GM23338 (cell line): Measurements from ENCODE around the gene PIGN. TPM values are rescaled to one million over a fixed set of nuclear protein-coding genes. Genes with fewer than 3 reads are reported as not detected.

ENCODE experiments used
- ATAC-seq: fragments of 200-7000 bp; cut with Tn5 transposase; 3 replicates; pipeline ENCODE4 v1.9.1; 2020
- DNase-seq: peaks from one replicate; pipeline ENCODE4 v3.0.0-alpha.2; 2015; ENCODE audit warnings: low spot score
- H2AFZ ChIP-seq: fragments of 200-600 bp; sonication (generic); 2 replicates; pipeline ENCODE4 v1.8.0; 2016; ENCODE audit warnings: antibody characterized with exemption, mild to moderate bottlenecking, moderate library complexity
- H3F3A ChIP-seq: fragments of 200-600 bp; sonication (generic); replicated peaks from 2 replicates; pipeline ENCODE4 v1.8.0; 2017; ENCODE audit warnings: antibody characterized with exemption, mixed run types, low read depth
- H3K27ac ChIP-seq: fragments of 200-600 bp; sonication (generic); 2 replicates; pipeline ENCODE4 v1.6.1; 2016; ENCODE audit warnings: low read depth
- H3K27me3 ChIP-seq: fragments of 200-600 bp; sonication (generic); 2 replicates; pipeline ENCODE4 v1.8.0; 2016; ENCODE audit warnings: mild to moderate bottlenecking, mixed run types, moderate library complexity; ENCODE audit not compliant: insufficient read depth
- H3K36me3 ChIP-seq: fragments of 200-600 bp; sonication (generic); 2 replicates; pipeline ENCODE4 v1.8.0; 2016; ENCODE audit warnings: mild to moderate bottlenecking; ENCODE audit not compliant: insufficient read depth
- H3K4me1 ChIP-seq: fragments of 200-600 bp; sonication (generic); 2 replicates; pipeline ENCODE4 v1.8.0; 2016; ENCODE audit warnings: mild to moderate bottlenecking, moderate library complexity; ENCODE audit not compliant: insufficient read depth
- H3K4me2 ChIP-seq: fragments of 200-600 bp; sonication (generic); 2 replicates; pipeline ENCODE4 v1.7.1; 2017; ENCODE audit warnings: mixed run types
- H3K4me3 ChIP-seq: fragments of 200-600 bp; sonication (generic); 2 replicates; pipeline ENCODE4 v1.6.1; 2016; ENCODE audit warnings: mixed run types
- H3K79me2 ChIP-seq: fragments of 200-600 bp; sonication (generic); replicated peaks from 2 replicates; pipeline ENCODE4 v1.8.0; 2017; ENCODE audit warnings: mild to moderate bottlenecking; ENCODE audit not compliant: insufficient read depth
- H3K9me2 ChIP-seq: fragments of 200-600 bp; sonication (generic); 2 replicates; pipeline ENCODE4 v1.8.0; 2017; ENCODE audit not compliant: insufficient read depth
- H4K20me1 ChIP-seq: fragments of 200-600 bp; sonication (generic); replicated peaks from 2 replicates; pipeline ENCODE4 v1.8.0; 2017; ENCODE audit warnings: mild to moderate bottlenecking; ENCODE audit not compliant: insufficient read depth
- H3K27ac Mint-ChIP-seq: 2 replicates; pipeline ENCODE4 v1.8.0; 2020; ENCODE audit warnings: inconsistent platforms, mild to moderate bottlenecking, moderate library complexity, mixed read lengths
- H3K27me3 Mint-ChIP-seq: 3 replicates; pipeline ENCODE4 v1.8.0; 2022; ENCODE audit warnings: low read depth, mild to moderate bottlenecking, moderate library complexity, mixed read lengths, inconsistent platforms; ENCODE audit not compliant: insufficient read depth, poor library complexity
- H3K36me3 Mint-ChIP-seq: 3 replicates; pipeline ENCODE4 v1.8.0; 2021; ENCODE audit warnings: low read depth, mild to moderate bottlenecking, inconsistent platforms, moderate library complexity, mixed read lengths
- H3K4me1 Mint-ChIP-seq: 3 replicates; pipeline ENCODE4 v1.8.0; 2020; ENCODE audit warnings: mild to moderate bottlenecking, inconsistent platforms, mixed read lengths
- H3K4me3 Mint-ChIP-seq: 3 replicates; pipeline ENCODE4 v1.8.0; 2021; ENCODE audit warnings: moderate library complexity, mild to moderate bottlenecking, inconsistent platforms, mixed read lengths
- H3K9me3 Mint-ChIP-seq: 3 replicates; pipeline ENCODE4 v1.8.0; 2020; ENCODE audit warnings: moderate library complexity, mild to moderate bottlenecking, inconsistent platforms, mixed read lengths
- CTCF ChIP-seq, 2 experiments: fragments of 200-600 bp in 1 of 2; sonication (generic) in 1 of 2; conservative IDR thresholded peaks; 2 replicates each; pipeline versions ENCODE4 v1.5.1 to v1.6.1; 2016 to 2017; ENCODE audit warnings: antibody characterized with exemption in 2 of 2, low read depth in 2 of 2, mild to moderate bottlenecking in 2 of 2, moderate library complexity in 1 of 2
- ETS1 ChIP-seq: IDR thresholded peaks from 2 replicates; pipeline ENCODE4 v1.6.1; 2016; ENCODE audit warnings: antibody characterized with exemption
- STAT1 ChIP-seq: IDR thresholded peaks from one replicate; pipeline ENCODE4 v1.6.1; 2016; ENCODE audit warnings: antibody characterized with exemption; ENCODE audit not compliant: unreplicated experiment
- ZNF462 ChIP-seq: fragments of 250-450 bp; sonication (Bioruptor Pico); IDR thresholded peaks from 2 replicates; pipeline ENCODE4 v1.5.0; 2020; ENCODE audit warnings: mild to moderate bottlenecking, moderate library complexity
- polyA plus RNA-seq: library from polyadenylated mRNA; unstranded; fragments of >200 nt; fragmentation: Nextera tagmentation; extraction: Ambion mirVana; gene quantifications from 2 replicates; pipeline ENCODE4 v1.2.1, GENCODE V29; 2016
- total RNA-seq: library from RNA; depleted of rRNA; stranded (reverse); fragments of >200 nt; shearing (Covaris generic); gene quantifications from 2 replicates; pipeline ENCODE4 v1.2.3, GENCODE V29; 2014

Gene PIGN
- total and polyA plus RNA-seq, 2 experiments from 2014 or later, result 9.4 to 33.0 TPM

GRCh38 chr18:62200121-62200914 is 13.5 kb upstream of the PIGN start:
- Histone ChIP-seq H3K27ac (no peak overlapping the region), H3K79me2 (peaks cover 98% of the 10 kb centered on the region)
- H3K27ac Mint-ChIP-seq, result no peak overlapping the region; the same call in 1 of the 2 replicates

More at GRCh38 chr18:62200121-62200914, 13.5 kb upstream of the PIGN start:
- peaks cover 1% of the 10 kb centered on the region for H3K27me3 Mint-ChIP-seq
- H3K36me3 ChIP-seq, result no peaks in the 10 kb centered on the region
- no peak overlapping the region for H2AFZ ChIP-seq
- H3K9me3 Mint-ChIP-seq, result no peaks in the 10 kb centered on the region
- no peak overlapping the region for H3K4me2 ChIP-seq
- H3K4me3 ChIP-seq, result no peak overlapping the region
- no peaks in the 10 kb centered on the region for H3K36me3 Mint-ChIP-seq
- no peaks in the 10 kb centered on the region for H3K27me3 ChIP-seq
- peaks cover 12% of the 10 kb centered on the region; the same call in 1 of the 2 replicates for H4K20me1 ChIP-seq
- no peak overlapping the region for H3K4me3 Mint-ChIP-seq
- no peaks in the 10 kb centered on the region for H3K9me2 ChIP-seq
- no peak for ATAC-seq
- TF ChIP-seq ZNF462 (CRISPR knock-in tag), result no peak
- TF ChIP-seq STAT1, result no peak
- TF ChIP-seq ETS1, result no peak
- TF ChIP-seq CTCF (conservative IDR thresholded peaks at IDR 0.05; ENCODE audit: low read depth in 2 of 2), result no peak
- no peaks in the 10 kb centered on the region for H3K4me1 ChIP-seq
- DNase-seq, result no peak
- no peaks in the 10 kb centered on the region for H3F3A ChIP-seq
- peaks cover 4% of the 10 kb centered on the region; the same call in 2 of the 3 replicates for H3K4me1 Mint-ChIP-seq
